Measurements from ENCODE around the gene FAM167B. TPM values are rescaled to one million over a fixed set of nuclear protein-coding genes. Genes with fewer than 3 reads are reported as not detected.
"Not testable (repeated sequence)": the region's sequence is repeated elsewhere in the genome, so short reads cannot be mapped to it uniquely, and the experiment has no call there.

Gene FAM167B
- polyA plus RNA-seq, 5 donors = 4.1 to 7.2 (median 4.4) TPM

DNA sequence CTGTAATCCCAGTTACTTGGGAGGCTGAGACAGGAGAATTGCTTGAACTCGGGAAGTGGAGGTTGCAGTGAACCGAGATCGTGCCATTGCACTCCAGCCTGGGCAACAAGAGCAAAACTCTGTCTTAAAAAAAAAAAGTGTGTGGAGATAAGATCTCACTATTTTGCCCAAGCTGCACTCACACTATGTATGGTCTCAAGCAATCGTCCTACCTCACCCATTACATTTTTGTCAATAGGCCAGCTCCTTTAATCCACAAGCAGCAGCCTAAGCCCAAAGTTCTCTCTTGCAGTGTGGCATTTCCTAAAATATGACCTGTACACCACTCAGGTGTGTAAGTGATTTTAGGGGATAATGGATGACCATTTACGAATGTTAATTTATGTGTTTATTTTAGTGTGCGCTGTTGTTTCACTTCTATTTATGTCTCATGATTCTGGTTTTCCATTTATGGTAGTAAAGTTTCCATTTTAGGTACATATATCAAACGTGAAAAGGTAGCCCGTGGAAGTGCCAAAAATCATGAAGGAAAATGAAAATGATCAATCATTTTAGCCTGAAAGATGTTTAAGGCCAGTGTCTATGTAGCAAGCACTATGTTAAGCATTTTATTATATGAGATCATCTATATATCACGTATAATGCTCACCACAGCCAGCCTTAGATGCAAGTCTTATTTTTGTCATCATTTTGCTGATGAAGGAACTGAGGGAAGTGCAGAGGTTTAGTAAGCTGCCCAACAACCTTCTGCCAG, 9.6 kb downstream of the FAM167B start:
- DNase-seq = no peak

DNA sequence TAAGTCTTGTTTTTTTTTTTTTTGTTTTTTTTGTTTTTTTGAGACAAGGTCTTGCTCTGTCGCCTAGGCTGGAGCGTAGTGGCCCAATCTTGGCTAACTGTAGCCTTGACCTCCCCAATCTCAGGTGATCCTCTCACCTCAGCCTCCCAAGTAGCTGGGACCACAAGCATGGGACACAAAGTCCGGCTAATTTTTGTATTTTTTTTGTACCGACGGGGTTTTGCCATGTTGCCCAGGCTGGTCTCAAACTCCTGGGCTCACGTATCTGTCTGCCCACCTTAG, 10.1 kb downstream of the FAM167B start:
- no peak for DNase-seq

DNA sequence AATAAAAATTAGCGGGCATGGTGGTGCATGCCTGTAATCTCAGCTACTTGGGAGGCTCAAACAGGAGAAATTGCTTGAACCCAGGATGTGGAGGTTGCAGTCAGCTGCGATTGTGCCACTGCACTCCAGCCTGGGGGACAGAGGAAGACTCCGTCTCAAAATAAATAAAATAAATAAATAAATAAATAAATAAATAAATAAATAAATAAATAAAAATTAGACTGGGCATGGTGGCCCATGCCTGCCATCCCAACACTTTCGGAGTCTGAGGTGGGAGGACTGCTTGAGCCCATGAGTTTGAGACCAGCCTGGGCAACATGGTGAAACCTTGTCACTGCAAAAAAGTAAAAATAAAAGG, 16.2 kb downstream of the FAM167B start:
- DNase-seq = not testable (repeated sequence)

DNA sequence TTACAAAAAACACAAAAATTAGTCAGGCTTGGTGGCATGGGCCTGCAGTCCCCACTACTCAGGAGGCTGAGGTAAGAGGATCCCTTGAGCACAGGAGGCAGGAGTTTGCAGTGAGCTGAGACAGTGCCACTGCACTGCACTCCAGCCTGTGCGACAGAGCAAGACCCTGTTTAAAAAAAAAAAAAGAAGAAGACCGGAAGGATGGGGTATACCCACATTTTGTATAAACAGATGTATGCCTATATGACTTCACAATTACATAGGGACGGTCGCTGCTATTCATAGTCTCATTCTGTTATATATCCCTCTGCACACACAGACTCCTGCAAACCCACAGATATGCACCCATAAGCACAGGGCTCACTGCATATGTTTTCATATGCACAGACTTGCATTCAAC, 16.7 kb downstream of the FAM167B start:
- no peak for DNase-seq

DNA sequence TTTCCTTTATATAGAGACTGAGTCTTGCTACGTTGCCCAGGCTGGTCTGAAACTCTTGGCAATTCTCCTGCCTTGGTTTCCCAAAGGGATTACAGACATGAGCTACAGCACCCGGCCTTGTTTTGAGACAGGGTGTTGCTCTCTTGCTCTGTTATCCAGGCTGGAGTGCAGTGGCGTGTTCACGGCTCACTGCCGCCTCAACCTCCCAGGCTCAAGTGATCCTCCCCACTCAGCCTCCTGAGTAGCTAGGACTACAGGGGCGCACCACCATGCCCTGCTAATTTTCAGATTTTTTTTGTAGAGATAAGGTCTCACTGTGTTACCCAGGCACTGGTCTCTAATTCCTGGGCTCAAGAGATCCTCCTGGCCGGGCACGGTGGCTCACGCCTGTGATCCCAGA, 18.8 kb downstream of the FAM167B start:
- no peak for DNase-seq

DNA sequence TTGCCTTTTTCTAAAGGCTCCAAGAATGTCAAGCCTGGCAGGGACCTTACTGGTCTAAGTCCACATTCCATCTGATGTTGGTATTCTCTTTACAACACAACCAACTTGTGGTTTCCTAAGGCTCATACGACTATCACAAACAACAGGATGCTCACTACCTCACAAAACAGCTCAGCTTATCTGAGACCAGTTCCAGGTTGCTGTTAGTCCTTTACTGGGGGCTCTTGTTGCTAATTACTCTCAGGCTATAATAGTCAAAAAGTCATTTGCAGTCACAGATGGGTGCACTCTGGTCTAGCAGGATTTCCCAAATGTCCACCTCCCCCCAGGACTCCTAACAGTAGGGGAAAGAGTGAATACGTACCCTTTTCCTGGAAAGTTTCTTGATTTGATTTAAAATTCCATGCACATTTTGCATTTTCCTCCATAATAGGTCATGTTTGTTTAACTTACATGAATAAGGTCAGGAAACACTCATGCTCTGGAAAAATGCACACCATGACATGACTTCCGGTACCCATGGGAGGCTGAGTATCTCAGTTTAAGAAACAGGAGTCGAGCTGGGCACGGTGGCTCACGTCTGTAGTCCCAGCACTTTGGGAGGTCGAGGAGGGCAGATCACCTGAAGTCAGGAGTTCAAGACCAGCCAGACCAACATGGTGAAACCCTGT, 20.0 kb downstream of the FAM167B start:
- no peak for DNase-seq

DNA sequence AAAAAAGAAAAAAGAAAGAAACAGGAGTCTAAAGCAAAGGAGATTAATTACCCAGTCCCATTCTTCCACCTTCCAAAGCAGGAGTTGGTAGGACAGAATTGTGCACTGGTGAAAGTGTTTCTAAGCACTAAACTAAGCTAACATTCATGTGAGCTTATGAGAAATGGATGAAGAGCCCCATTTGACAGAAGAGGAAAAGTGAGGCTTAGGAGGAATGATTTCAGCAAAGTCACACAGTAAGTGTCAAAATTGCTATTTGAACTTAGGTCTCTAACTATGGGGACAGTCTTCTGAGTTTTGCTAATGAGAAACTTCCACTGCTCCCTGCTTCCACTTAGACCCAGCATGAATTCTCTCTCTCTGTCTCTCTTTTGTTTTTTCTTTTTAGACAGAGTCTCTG, 22.7 kb downstream of the FAM167B start:
- no peak for DNase-seq

DNA sequence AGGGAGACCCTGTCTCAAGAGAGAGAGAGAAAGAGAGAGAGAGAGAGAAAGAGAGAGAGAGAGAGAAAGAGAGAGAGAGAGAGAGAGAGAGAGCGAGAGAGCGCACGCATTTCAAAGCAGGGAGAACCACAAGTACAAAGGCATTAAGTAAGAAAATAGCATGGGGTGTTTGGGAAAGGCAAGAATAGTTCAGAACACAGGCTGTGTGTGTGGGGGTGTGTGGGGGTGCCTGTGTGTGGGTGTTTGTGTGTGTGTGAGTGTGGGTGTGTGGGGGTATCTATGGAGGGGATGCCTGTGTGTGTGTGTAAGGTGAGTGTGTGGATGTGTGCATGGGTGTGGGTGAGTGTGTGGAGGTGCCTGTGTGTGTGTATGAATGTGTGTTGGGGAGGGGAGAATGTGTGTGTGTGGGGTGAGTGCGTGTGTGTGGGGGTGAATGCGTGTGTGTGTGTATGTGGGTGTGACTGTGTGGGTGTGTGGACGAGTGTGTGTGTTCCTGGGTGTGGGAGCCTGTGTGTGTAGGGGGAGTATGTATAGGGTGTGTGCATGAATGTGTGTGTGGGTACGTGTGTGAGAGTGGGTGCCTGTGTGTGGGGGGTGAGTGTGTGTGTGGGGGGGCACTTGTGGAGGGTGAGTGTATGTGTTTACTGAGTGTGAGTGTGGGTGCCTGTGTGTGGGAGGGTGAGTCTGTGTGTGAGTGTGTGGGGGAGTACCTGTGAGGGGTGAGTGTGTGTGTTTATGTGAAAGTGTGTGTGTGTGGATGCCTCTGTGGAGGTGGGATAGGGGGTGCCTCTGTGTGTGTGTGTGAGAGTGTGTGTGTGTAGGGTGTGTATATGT, 25.8 kb downstream of the FAM167B start:
- DNase-seq = no peak

DNA sequence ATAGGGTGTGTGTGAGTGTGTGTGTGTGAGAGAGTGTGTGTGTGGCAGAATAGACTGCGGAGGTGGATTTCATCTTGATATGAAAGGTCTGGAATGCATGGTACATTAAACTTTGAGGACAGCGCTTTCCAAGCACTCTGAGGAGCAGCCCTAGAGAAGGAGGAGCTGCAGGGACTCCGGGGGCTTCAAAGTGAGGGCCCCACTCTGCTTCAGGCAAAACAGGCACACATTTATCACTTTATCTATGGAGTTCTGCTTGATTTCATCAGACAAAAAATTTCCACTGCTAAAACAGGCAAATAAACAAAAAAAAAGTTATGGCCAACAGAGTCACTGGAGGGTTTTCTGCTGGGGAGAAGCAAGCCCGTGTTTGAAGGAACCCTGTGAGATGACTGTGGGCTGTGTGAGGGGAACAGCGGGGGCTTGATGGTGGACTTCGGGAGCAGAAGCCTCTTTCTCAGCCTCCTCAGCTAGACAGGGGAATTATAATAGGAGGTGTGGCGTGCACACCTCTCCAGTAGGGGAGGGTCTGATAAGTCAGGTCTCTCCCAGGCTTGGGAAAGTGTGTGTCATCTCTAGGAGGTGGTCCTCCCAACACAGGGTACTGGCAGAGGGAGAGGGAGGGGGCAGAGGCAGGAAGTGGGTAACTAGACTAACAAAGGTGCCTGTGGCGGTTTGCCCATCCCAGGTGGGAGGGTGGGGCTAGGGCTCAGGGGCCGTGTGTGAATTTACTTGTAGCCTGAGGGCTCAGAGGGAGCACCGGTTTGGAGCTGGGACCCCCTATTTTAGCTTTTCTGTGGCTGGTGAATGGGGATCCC, 26.6 kb downstream of the FAM167B start:
- no peak for DNase-seq

DNA sequence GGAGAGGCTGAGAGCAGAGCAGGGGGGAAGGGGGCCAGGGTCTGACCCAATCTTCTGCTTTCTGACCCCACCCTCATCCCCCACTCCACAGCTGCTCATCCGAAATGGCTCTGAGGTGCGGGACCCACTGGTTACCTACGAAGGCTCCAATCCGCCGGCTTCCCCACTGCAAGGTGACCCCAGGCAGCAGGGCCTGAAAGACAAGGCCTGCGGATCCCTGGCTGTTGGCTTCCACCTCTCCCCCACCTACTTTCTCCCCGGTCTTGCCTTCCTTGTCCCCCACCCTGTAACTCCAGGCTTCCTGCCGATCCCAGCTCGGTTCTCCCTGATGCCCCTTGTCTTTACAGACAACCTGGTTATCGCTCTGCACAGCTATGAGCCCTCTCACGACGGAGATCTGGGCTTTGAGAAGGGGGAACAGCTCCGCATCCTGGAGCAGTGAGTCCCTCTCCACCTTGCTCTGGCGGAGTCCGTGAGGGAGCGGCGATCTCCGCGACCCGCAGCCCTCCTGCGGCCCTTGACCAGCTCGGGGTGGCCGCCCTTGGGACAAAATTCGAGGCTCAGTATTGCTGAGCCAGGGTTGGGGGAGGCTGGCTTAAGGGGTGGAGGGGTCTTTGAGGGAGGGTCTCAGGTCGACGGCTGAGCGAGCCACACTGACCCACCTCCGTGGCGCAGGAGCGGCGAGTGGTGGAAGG, 27.8 kb downstream of the FAM167B start:
- DNase-seq = no peak

DNA sequence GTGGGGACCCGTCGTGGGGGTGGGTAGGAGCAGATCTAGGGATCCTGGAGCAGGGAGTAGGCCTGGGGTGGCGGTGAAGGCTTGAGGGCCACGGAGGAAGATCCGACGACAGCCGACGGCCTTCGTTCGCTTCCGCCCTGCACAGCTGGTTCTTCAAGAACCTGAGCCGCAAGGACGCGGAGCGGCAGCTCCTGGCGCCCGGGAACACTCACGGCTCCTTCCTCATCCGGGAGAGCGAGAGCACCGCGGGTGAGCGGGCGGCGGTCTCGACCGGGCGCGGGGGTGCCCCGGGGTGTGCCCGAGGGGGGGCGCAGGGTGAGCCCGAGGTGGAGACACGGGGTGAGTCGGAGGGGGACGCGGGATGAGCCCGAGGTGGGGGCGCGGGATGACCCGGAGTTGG, 28.4 kb downstream of the FAM167B start:
- peak in 1 of 2 donors; percentile 28 for DNase-seq

DNA sequence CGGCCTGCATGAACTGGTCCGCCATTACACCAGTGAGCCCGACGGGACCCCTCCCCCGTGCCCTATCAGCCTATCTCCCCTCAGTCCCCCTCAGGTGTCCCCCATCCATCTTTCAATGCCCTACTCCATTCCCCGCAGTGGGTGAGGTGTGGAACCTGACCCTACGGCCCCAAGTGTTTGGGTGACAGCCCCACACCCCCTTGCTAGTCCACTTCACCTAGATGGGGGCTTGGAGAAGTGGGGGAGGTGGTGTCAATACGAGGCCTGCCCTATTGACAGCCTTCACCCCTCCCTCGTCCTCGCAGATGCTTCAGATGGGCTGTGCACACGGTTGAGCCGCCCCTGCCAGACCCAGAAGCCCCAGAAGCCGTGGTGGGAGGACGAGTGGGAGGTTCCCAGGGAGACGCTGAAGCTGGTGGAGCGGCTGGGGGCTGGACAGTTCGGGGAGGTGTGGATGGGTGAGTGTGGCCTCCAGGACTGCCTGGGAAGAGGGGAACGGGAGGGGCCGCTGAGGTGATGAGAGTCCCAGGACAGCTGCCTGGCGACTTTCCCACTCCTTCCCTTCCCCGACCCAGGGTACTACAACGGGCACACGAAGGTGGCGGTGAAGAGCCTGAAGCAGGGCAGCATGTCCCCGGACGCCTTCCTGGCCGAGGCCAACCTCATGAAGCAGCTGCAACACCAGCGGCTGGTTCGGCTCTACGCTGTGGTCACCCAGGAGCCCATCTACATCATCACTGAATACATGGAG, 29.2 kb downstream of the FAM167B start:
- no peak for DNase-seq

DNA sequence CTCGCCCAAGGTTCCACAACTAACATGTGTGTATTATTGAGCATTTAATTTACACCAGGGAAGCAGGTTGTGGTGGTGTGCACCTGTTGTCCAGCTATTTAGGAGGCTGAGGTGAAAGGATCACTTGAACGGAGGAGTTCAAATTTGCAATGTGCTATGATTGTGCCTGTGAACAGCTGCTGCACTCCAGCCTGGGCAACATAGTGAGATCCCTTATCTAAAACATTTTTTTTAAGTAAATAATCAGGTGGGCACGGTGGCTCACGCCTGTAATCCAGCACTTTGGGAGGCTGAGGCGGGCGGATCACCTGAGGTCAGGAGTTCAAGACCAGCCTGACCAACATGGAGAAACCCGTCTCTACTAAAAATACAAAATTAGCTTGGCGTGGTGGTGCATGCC, 37.8 kb downstream of the FAM167B start:
- not testable (repeated sequence) for DNase-seq

DNA sequence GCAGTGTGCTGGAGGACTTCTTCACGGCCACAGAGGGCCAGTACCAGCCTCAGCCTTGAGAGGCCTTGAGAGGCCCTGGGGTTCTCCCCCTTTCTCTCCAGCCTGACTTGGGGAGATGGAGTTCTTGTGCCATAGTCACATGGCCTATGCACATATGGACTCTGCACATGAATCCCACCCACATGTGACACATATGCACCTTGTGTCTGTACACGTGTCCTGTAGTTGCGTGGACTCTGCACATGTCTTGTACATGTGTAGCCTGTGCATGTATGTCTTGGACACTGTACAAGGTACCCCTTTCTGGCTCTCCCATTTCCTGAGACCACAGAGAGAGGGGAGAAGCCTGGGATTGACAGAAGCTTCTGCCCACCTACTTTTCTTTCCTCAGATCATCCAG, 38.6 kb downstream of the FAM167B start:
- no peak for DNase-seq

DNA sequence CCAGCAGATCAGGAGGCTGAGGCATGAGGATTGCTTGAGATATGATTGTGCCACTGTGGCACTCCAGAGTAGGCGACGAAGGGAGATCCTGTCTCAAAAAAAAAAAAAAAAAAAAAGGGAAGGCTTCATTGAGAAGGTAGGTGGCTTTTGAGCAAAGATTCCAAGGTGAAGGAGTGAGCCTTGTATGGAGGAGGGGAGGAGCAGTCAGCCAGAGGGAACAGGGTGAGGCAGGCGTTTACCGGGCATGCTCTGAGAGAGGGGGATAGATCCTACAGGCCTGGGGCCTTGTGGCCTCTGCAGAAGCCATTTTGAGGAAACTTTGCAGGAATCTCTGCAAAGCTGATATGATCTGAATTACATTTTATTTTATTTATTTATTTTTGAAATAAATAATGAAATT, 39.7 kb downstream of the FAM167B start:
- no peak for DNase-seq

DNA sequence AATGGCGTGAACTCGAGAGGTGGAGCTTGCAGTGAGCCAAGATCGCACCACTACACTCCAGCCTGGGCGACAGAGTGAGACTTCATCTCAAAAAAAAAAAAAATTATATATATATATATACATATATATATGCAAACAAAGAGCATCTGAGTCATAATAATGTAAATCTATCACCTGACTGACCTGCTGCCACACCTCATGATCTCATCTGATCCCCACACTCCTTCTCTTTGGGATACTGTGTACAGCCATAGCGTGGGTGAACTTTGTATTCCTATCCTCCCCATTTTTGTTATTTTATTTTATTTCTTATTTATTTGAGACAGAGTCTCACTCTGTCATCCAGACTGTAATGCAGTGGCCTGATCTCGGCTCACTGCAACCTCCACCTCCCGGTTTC, 42.2 kb downstream of the FAM167B start:
- no peak for DNase-seq

DNA sequence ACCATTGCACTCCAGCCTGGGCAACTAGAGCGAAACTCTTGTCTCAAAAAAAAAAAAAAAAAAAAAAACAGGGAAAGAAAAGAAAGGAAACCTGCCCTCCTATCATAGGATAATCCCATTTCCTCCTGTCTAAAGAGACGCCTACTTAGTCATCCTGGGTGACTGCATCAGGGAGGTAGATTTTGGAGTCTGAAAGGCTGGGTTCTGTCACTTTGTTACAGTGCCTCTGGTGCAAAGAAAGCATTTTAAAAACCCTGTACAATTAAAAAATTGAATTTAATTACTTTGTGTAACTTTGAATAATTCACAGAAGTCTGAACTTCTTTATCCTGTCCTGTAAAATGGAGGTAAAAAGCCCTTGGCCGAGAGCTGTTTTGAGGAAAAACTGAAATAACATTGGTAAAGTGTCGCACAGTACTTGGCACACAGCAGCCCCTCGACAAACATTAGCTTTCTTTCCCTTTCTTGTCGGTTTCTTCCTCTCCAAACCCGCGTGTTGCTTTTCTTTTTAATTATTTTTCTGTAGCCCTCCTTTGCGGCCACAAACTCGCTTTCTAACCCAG, 44.2 kb downstream of the FAM167B start:
- DNase-seq = no peak

DNA sequence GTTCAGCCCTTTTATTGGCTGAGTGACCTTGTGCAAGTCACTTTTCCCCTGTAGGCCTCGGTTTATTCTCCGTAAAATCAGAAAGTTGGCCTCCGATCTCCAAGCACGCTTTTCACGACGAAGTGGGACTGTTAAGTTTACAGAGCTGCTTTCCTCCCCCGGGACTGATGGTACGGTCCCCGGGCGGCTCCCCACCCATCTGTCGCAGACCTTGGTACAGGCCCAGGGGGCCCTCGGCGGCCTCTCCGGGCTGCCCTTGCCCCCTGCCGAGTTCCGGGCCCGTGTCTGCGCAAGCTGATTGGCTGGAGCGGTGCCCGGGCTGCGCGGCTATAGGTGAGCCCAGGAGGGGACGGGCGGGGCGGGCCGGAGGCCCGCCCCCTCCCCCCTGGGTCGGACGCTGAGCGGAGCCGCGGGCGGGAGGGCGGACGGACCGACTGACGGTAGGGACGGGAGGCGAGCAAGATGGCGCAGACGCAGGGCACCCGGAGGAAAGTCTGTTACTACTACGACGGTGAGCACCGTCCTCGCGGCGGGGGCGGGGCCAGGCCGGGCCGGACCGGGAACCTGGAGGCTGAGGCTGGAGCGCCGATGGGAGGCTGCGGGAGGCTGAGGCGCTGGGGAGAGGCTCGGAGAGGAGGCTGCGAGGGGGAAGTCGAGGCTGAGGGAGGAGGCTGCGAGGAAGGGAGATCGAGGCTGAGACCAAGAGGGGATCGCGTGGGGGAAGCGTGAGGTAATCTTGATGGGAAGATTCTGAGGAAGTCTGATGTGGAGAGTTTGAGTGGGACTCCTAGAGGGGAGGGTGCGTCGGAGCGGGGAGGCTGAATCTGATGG, 44.9 kb downstream of the FAM167B start, which contains the start of gene HDAC1:
HDAC1 (plus strand) TSS at position 376 of the 831 bp plus-strand sequence; CDS start at position 463, 87 bp downstream.
- peak; percentile 94 for DNase-seq

DNA sequence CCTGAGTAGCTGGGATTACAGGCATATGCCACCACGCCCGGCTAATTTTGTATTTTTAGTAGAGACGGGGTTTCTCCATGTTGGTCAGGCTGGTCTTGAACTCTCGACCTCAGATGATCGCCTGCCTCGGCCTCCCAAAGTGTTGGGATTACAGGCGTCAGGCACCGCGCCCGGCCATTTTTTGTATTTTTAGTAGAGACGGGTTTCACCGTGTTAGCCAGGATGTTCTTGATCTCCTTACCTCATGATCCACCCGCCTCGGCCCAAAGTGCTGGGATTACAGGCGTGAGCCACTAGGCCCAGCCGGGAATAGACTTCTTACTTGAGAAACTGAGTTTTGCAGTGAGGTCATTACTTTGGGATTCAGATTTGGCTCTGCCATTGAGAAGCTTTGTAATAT, 51.2 kb downstream of the FAM167B start:
- not testable (repeated sequence) for DNase-seq

Data from right lung (tissue), 5 donors.